NCI-H2107 treated with DMSO at 0.1 percent for 48 hours (cell line): ENCODE results near the gene CAV1.

ENCODE experiments used
- DNase-seq: peaks from one replicate; lab custom pipeline; 2025; ENCODE audit not compliant: unreplicated experiment; lab: John Stamatoyannopoulos, UW

Gene CAV1

GRCh38 chr7:116503835-116504234 is 21.0 kb upstream of the CAV1 start:
- DNase-seq = no peak

GRCh38 chr7:116505278-116505677 is 19.6 kb upstream of the CAV1 start:
- DNase-seq = no peak

GRCh38 chr7:116505823-116506222 is 19.0 kb upstream of the CAV1 start:
- no peak for DNase-seq

DNA sequence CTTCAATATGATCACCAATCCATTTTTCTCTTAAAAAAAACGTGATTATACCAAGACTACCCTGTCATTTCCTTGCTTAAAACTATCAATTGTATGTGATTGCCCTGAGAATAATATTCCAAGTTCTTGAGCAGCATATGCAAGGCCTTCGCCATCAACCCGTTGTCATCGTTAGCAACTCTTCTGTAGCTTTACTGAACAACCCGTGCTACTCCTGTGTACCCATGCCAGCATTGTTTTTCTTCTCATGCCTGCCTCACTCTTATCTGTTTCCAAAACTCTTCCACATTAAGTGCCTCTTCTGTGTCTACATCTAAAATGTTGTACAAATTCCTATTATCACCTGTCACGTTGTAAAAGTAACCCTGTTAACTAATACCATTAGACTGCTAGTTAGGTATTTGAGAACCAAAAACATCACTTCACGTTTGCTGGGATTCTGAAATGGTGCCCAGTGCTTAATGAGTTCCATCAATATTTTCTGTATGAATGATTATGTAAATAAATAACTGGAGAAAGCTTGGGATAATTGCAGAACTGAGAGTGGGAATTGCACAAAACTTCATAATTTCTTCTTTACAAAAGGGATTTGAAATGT is 14.8 kb upstream of the CAV1 start:
- no peak for DNase-seq

DNA sequence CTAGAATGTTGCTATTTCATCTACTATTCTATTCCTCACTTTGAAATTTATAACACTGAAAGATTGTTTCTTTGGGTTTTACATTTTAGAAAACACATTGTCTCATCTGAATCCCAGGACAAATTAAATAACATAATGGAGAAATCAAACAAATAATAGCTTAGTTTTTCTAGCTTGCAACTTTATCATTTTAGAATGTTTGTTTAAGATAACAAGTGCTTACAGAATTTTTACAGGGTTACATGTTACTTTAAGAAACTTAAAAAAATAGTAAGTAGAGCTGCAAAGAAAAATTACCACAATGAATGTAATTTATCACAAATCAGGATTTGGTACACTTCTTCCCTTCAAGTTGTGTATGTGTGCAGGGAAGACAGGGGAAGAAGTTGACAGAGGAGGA is 14.0 kb upstream of the CAV1 start:
- DNase-seq = no peak

- DNase-seq = peak; percentile 72
These were observed 13.0 kb upstream of the CAV1 start for GRCh38 chr7:116511552-116512519.

GRCh38 chr7:116512520-116513188 is 12.2 kb upstream of the CAV1 start:
- DNase-seq = no peak

DNA sequence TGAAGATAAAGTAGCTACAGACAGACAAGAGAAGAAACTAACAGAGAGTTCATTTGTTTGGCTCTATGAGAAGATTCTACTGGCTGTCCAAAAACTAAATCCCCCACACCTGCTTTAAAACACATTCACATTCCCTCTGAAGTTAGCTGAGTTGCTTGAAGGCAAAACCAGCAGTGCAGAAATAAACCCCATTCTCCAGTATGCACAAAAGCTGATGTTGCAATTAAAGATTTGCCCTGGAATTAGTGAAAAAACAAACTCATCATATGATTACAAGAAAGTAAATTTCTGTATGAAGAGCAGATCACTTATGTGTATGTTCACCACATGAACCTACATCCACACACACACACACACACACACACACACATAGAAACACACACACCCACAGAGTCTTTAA is 9.3 kb upstream of the CAV1 start:
- DNase-seq = no peak

DNA sequence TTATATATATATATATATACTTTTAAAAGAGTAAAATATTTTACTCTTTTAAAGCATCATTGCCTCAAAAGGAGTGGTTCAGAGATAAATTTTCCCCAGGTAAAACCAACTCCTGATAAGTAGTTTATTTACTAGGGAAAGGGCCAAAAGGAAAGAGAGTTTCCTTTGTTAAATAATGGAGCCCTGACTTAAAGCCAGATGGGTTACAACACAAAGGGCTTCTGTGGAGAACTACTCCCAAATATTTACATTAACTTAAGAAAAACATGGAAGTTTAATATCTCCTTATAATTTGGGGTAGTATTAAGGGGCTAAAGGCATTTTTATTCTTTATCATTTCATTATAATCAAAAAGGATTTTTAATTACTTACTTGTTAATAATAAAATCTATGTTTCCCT is 8.5 kb upstream of the CAV1 start:
- no peak for DNase-seq

DNA sequence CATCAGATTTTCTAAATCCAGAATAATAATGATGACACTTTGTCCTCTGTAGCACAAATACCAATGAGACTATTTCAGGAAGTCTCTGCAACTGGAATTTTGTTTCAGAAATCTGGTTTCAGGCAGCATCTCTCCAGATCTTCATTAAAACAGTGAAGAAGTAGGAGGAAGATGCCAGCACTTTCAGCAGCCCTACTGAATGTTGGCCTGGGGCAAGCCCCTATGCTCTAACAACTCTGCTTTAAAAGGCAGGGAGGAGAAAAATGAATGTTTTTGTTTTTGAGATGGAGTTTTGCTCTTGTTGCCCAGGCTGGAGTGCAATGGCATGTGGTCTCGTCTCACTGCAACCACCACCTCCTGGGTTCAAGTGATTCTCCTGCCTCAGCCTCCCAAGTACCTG is 7.2 kb upstream of the CAV1 start:
- DNase-seq = no peak

- no peak for DNase-seq
These were observed 5.9 kb upstream of the CAV1 start for GRCh38 chr7:116518961-116519360.

- no peak for DNase-seq
These were observed 3.7 kb upstream of the CAV1 start for GRCh38 chr7:116521046-116521664.

GRCh38 chr7:116522247-116522646 is 2.6 kb upstream of the CAV1 start:
- no peak for DNase-seq

DNA sequence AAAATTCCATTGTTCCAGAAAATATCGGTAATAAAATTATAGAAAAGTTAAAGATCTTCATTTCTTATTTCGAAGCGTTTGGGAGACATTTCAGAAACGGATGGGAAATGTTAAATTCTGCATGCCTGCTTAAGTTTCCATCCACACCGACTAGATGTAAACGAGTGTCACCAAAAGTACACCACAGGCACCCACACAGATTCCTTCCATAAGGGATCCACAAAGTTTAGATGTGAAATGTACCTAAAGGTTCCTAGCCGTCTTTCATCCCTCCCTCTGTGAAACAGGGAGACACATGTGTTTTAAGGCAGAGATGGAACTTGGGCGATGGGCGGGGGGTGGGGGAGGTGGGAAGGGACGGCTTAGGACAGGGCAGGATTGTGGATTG is 621 bp upstream of the CAV1 start:
- DNase-seq = no peak

- DNase-seq = no peak
These were observed 569 bp downstream of the CAV1 start for GRCh38 chr7:116525298-116525912.

DNA sequence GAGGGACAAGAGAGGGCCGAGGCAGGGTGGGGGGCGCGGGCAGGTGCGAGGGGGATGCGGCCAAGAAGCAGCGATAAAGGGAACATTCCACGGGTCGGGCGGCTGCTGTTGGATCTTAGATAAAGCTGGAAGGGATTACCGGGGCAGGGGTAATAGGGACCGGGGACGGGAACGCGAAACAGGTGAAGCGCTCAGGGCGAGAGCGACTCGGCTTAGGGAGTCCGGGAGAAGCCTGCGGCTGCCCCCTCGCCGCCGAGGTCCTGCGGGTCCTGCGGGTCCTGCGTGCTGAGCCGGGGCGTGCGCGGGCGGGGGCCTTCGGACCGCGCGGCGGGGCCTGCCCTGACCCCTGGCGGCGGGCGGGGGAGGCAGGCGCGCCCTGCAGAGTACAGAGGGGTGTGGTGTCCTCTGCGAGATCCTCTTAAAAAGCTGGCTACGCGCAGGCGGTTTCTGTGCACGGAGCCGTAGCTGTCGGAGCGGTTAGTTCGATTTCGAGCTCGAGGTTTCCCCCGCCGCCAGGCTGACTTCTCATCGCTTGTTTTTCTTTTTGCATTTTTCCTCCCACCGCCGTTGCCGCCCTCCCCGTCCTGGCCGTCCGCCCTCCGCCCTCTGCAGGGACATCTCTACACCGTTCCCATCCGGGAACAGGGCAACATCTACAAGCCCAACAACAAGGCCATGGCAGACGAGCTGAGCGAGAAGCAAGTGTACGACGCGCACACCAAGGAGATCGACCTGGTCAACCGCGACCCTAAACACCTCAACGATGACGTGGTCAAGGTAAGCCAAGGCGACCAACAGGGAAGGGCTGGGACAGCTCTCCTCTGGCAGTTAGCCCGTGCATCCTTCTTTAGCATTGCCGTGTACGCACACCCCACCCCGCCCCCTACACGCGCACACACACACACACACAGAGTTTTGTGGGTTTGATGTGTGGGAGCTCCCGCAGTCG is 1.4 kb downstream of the CAV1 start:
- no peak for DNase-seq

GRCh38 chr7:116526897-116527296 is 2.1 kb downstream of the CAV1 start:
- no peak for DNase-seq

DNA sequence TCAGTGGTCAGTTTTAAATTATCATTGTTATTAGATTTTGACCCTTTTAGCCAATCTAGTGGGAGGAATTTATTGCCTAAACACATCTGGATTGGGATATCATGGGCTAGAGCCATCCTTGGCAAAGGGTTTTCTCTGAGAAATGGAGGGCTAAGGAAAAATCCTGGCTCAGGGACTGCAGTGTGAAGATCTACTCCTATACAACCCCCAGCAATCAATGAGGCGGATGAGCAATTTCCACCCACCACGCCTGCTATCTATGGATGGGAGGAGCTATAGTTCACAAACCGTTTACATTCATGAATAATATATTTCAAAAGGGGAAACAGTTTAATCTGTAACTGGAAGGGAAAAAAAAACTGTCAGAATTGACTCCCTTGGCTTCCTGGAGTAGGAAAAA is 2.7 kb downstream of the CAV1 start:
- DNase-seq = no peak

DNA sequence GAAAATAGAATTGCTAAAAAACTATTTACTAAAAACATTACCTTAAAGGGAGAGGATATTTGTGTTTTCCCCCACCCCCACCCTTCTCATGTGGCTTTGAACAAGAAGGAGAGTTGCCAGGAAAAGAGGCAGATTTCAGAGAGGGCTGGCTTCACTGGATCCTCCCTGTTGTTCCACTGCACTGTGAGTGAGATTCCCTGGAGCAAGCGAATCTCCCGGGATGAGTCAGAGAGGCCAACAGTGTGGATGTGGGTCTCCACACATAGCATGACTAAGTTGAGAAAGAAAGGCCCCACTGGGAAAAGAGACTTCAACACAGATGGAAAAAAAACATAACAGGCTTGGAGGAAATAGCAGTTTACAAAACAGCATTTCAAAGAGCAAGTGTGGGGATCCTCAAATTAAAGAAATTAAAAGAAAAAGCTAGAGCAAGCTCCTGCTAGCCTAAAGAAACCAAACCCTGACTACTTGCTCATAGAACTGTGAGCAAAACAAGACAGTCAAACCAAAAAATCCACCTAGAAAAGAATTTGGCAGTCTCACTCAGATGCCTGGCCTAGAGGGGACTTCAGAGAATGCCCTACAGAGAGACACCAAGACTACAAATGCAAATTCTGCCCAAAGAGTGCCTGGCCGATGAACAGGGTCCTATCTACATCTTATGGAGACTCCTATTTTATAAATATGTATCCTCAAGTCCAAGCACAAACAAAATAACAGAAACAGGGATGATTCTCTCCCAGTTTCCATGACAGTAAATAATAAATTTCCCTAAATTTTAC is 3.4 kb downstream of the CAV1 start:
- DNase-seq = no peak
